ENCODE measurements around the gene OSBP. TPM values are rescaled to one million over a fixed set of nuclear protein-coding genes. Genes with fewer than 3 reads are reported as not detected.
A peak's percentile ranks its signal among the peaks of the same experiment; 100 is the strongest.

OSBP gene
- total RNA-seq, 2 donors from 2014 or later = 41.2 to 44.3 TPM

- H3K4me1 Mint-ChIP-seq = peaks cover 12% of the 10 kb centered on the region
- DNase-seq = no peak
- peaks cover 6% of the 10 kb centered on the region for H3K27me3 Mint-ChIP-seq (ENCODE audit: insufficient read depth)
- H3K4me3 Mint-ChIP-seq = peak overlapping the region; percentile 75
- H3K4me1 ChIP-seq (ENCODE audit: control insufficient read depth, insufficient read depth, low read length) = no peaks in the 10 kb centered on the region
- no peaks in the 10 kb centered on the region for H3K36me3 Mint-ChIP-seq (ENCODE audit: low read depth)
- no peak overlapping the region for H3K4me3 ChIP-seq (ENCODE audit: low read length)
- no peaks in the 10 kb centered on the region for H3K9me3 ChIP-seq (ENCODE audit: control insufficient read depth, low read length)
- no peaks in the 10 kb centered on the region for H3K9me3 Mint-ChIP-seq
- 58 to 75% methylated on average over 2 of the region's 2 CpGs for WGBS, 2 experiments (ENCODE audit: insufficient coverage in 1 of 2, insufficient read length in 1 of 2)
- TF ChIP-seq CTCF (conservative IDR thresholded peaks at IDR 0.05) = no peak
- no peaks in the 10 kb centered on the region for H3K36me3 ChIP-seq (ENCODE audit: control insufficient read depth, insufficient read depth, low read length)
- no peaks in the 10 kb centered on the region for H3K27me3 ChIP-seq (ENCODE audit: control insufficient read depth, insufficient read depth, low read length, poor library complexity, severe bottlenecking)
- H3K27ac Mint-ChIP-seq = no peak overlapping the region
- no peak overlapping the region for H3K27ac ChIP-seq (ENCODE audit: low read depth, low read length)
- H3K9ac ChIP-seq (ENCODE audit: extremely low read depth, low read length, poor library complexity, severe bottlenecking) = no peak overlapping the region
Measured at GRCh38 chr11:59552844-59553243, 62.7 kb downstream of the OSBP start.

DNA sequence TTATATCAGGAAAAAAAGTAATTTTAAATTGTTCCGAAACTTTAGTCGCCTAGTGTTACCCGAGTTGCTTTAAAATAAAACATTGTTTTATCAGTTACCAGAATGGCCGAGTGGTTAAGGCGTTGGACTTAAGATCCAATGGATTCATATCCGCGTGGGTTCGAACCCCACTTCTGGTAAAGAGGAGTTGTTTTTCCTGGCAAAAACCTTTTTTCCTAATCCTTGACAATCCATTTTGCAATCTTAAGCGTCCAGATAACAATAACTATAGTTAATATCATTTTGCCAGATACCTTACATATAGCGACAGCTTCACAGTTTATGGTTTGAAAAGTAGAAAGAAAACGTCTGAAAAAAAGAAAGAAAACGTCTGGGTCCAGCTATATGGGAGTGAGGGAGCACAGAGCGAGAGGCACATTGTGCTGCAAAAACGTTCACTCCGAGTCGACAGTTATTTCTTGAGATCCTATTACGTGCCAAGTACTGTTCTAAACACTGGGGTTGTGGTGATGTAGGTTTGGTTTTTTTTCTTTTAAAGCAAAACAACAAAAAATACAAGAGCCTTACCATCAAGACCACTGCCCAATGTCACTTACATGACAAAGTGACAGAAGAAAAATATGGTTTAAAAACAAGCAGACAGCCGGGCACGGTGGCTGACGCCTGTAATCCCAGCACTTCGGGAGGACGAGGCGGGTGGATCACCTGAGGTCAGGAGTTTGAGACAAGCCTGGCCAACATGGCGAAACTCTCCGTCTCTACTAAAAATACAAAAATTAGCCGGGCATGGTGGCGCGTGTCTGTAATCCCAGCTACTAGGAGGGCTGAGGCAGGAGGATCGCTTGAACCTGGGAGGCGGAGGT is 63.7 kb downstream of the OSBP start:
- H3K27me3 Mint-ChIP-seq (ENCODE audit: insufficient read depth) = peaks cover 6% of the 10 kb centered on the region

More for the DNA sequence above, 63.7 kb downstream of the OSBP start:
- peak; percentile 71 for DNase-seq
- Histone ChIP-seq H3K4me3 (ENCODE audit: low read length) (peak overlapping the region; percentile 97), H3K4me1 (ENCODE audit: control insufficient read depth, insufficient read depth, low read length) (no peaks in the 10 kb centered on the region), H3K9ac (ENCODE audit: extremely low read depth, low read length, poor library complexity, severe bottlenecking) (peak overlapping the region; percentile 41), H3K9me3 (ENCODE audit: control insufficient read depth, low read length) (no peaks in the 10 kb centered on the region), H3K27ac (ENCODE audit: low read depth, low read length) (no peak overlapping the region), H3K36me3 (ENCODE audit: control insufficient read depth, insufficient read depth, low read length) (no peaks in the 10 kb centered on the region), H3K27me3 (ENCODE audit: control insufficient read depth, insufficient read depth, low read length, poor library complexity, severe bottlenecking) (no peaks in the 10 kb centered on the region)
- Mint-ChIP-seq H3K9me3 (no peaks in the 10 kb centered on the region), H3K4me1 (peaks cover 16% of the 10 kb centered on the region), H3K4me3 (peak overlapping the region; percentile 75), H3K36me3 (ENCODE audit: low read depth) (no peaks in the 10 kb centered on the region), H3K27ac (peak overlapping the region; percentile 62)
- no peak for TF ChIP-seq CTCF (conservative IDR thresholded peaks at IDR 0.05)
- WGBS, 2 experiments (ENCODE audit: insufficient coverage in 1 of 2, insufficient read length in 1 of 2) = 5 to 7% methylated on average over 12 to 29 of the region's 30 CpGs
